HCT116 (cell line): ENCODE data around the gene DGAT2L6. TPM values are rescaled to one million over a fixed set of nuclear protein-coding genes. Genes with fewer than 3 reads are reported as not detected.
"Not testable (repeated sequence)": the region's sequence is repeated elsewhere in the genome, so short reads cannot be mapped to it uniquely, and the experiment has no call there.

Source experiments
- ATAC-seq: fragments of 200-7000 bp; cut with Tn5 transposase; 2 replicates; pipeline ENCODE4 v1.9.1; 2020; ENCODE audit warnings: mild to moderate bottlenecking, moderate library complexity
- BruUV-seq: library from RNA; stranded (reverse); fragments of 400-500 nt; replicated peaks from 2 replicates; lab custom pipeline; 2021; lab: Mats Ljungman, UMichigan
- CTCF ChIA-PET: fragments of 300-600 bp; sonication (Branson Sonifier 250); formaldehyde crosslinking; loops from one replicate; lab custom pipeline; 2021; ENCODE audit warnings: antibody characterized with exemption; lab: Charles Lee
- POLR2A ChIA-PET: fragments of 300-600, 350-600 bp; sonication (Branson Sonifier 250); formaldehyde crosslinking; loops from one replicate; lab custom pipeline; 2021; ENCODE audit warnings: antibody characterized with exemption; lab: Charles Lee
- RAD21 ChIA-PET, 2 experiments: fragments of 300-600 bp; sonication (Branson Sonifier 250); formaldehyde crosslinking; loops; one replicate each; lab custom pipeline; 2023; ENCODE audit warnings: low total read pairs in 2 of 2; ENCODE audit not compliant: uncharacterized antibody in 2 of 2, unreplicated experiment in 2 of 2, low non-redundant PET in 1 of 2; lab: Charles Lee
- DNase-seq: peaks from one replicate; pipeline ENCODE4 v3.0.0-alpha.2; 2010; ENCODE audit warnings: low read depth, low spot score
- H2AFZ ChIP-seq: fragments of 200-600 bp; shearing (Covaris generic), sonication (generic); 2 replicates; pipeline ENCODE4 v1.6.1; 2017; ENCODE audit warnings: low read depth, mixed run types, mixed read lengths, antibody characterized with exemption, low read length; ENCODE audit not compliant: poor library complexity, severe bottlenecking
- H3K27ac ChIP-seq: 2 replicates; pipeline ENCODE4 v1.5.1; 2012; ENCODE audit warnings: low read depth, low read length
- H3K27me3 ChIP-seq: fragments of 200-600 bp; sonication (generic); 2 replicates; pipeline ENCODE4 v1.6.1; 2016; ENCODE audit warnings: mixed run types, low read length, mixed read lengths; ENCODE audit not compliant: insufficient read depth
- H3K36me3 ChIP-seq, 2 experiments: fragments of 200-500 bp in 1 of 2; fragments of 200-600 bp in 1 of 2; sonication (Bioruptor generic) in 1 of 2; sonication (generic) in 1 of 2; 2 replicates each; pipeline versions ENCODE4 v1.5.1 to v1.6.1; 2014 to 2016; ENCODE audit warnings: low read length in 2 of 2, inconsistent platforms in 1 of 2, mixed read lengths in 1 of 2, mixed run types in 1 of 2; ENCODE audit not compliant: insufficient read depth in 2 of 2, control insufficient read depth in 1 of 2
- H3K4me1 ChIP-seq, 2 experiments: fragments of 200-600 bp in 1 of 2; sonication (generic) in 1 of 2; 2 replicates each; pipeline versions ENCODE4 v1.5.1 to v1.6.1; 2012 to 2017; ENCODE audit warnings: low read length in 2 of 2, inconsistent platforms in 1 of 2, mild to moderate bottlenecking in 1 of 2, mixed read lengths in 1 of 2, mixed run types in 1 of 2, moderate library complexity in 1 of 2; ENCODE audit not compliant: insufficient read depth in 2 of 2, control insufficient read depth in 1 of 2
- H3K4me2 ChIP-seq: fragments of 200-600 bp; sonication (generic); 2 replicates; pipeline ENCODE4 v1.6.1; 2017; ENCODE audit warnings: mixed run types, low read length, mixed read lengths
- H3K4me3 ChIP-seq, 2 experiments: fragments of 200-600 bp in 1 of 2; sonication (generic) in 1 of 2; replicated peaks in 1 of 2; 2 replicates each; pipeline ENCODE4 v1.5.1; 2011 to 2016; ENCODE audit warnings: low read length in 2 of 2, control low read depth in 1 of 2, low read depth in 1 of 2, mild to moderate bottlenecking in 1 of 2, mixed read lengths in 1 of 2, mixed run types in 1 of 2
- H3K79me2 ChIP-seq: fragments of 200-600 bp; sonication (generic); 2 replicates; pipeline ENCODE4 v1.6.1; 2017; ENCODE audit warnings: mild to moderate bottlenecking, mixed run types, low read length, moderate library complexity, mixed read lengths; ENCODE audit not compliant: insufficient read depth
- H3K9ac ChIP-seq: fragments of 200-600 bp; sonication (generic); 2 replicates; pipeline ENCODE4 v1.6.1; 2016; ENCODE audit warnings: low read length, mixed read lengths
- H3K9me2 ChIP-seq: fragments of 200-600 bp; sonication (generic), shearing (Covaris generic); 2 replicates; pipeline ENCODE4 v1.6.1; 2017; ENCODE audit warnings: mixed run types, mild to moderate bottlenecking, moderate library complexity; ENCODE audit not compliant: insufficient read depth
- H3K9me3 ChIP-seq, 2 experiments: fragments of 200-500 bp in 1 of 2; fragments of 200-600 bp in 1 of 2; sonication (Bioruptor generic) in 1 of 2; sonication (generic) in 1 of 2; 2 replicates each; pipeline ENCODE4 v1.6.1; 2014 to 2017; ENCODE audit warnings: low read length in 2 of 2, mixed read lengths in 2 of 2, inconsistent platforms in 1 of 2, low read depth in 1 of 2, mild to moderate bottlenecking in 1 of 2, mixed run types in 1 of 2, moderate library complexity in 1 of 2; ENCODE audit not compliant: control insufficient read depth in 1 of 2, insufficient read depth in 1 of 2
- H4K20me1 ChIP-seq: fragments of 200-600 bp; sonication (generic), shearing (Covaris generic); 2 replicates; pipeline ENCODE4 v1.6.1; 2017; ENCODE audit warnings: mixed run types, mild to moderate bottlenecking, moderate library complexity; ENCODE audit not compliant: insufficient read depth
- ATF3 ChIP-seq: IDR thresholded peaks from 2 replicates; pipeline ENCODE4 v1.6.1; 2012
- CBX3 ChIP-seq: IDR thresholded peaks from 2 replicates; pipeline ENCODE4 v1.6.1; 2012; ENCODE audit warnings: low read depth
- CTCF ChIP-seq, 3 experiments: fragments of 200-600 bp in 1 of 3; sonication (generic) in 1 of 3; IDR thresholded peaks in 2 of 3; conservative IDR thresholded peaks in 1 of 3; 2 replicates each; pipeline ENCODE4 v1.5.1; 2012 to 2017; ENCODE audit warnings: low read depth in 2 of 3, low read length in 2 of 3, antibody characterized with exemption in 1 of 3, borderline replicate concordance in 1 of 3, control low read depth in 1 of 3, mild to moderate bottlenecking in 1 of 3, mixed read lengths in 1 of 3, mixed run types in 1 of 3, moderate library complexity in 1 of 3; ENCODE audit not compliant: insufficient read depth in 1 of 3
- EGR1 ChIP-seq: IDR thresholded peaks from 2 replicates; pipeline ENCODE4 v1.6.1; 2012; ENCODE audit warnings: low read depth
- EZH2 ChIP-seq: fragments of 200-600 bp; sonication (generic); IDR thresholded peaks from 2 replicates; pipeline ENCODE4 v1.6.1; 2017; ENCODE audit warnings: antibody characterized with exemption, mixed run types
- EZH2phosphoT487 ChIP-seq: fragments of 200-600 bp; IDR thresholded peaks from 2 replicates; pipeline ENCODE4 v1.6.1; 2018; ENCODE audit warnings: antibody characterized with exemption, borderline replicate concordance
- FOSL1 ChIP-seq: IDR thresholded peaks from 2 replicates; pipeline ENCODE4 v1.6.1; 2012; ENCODE audit warnings: low read depth
- JUND ChIP-seq: IDR thresholded peaks from 2 replicates; pipeline ENCODE4 v1.6.1; 2012
- MAX ChIP-seq: IDR thresholded peaks from 2 replicates; pipeline ENCODE4 v1.6.1; 2012
- POLR2A ChIP-seq: IDR thresholded peaks from 2 replicates; pipeline ENCODE4 v1.7.0; 2011; ENCODE audit warnings: borderline replicate concordance; ENCODE audit not compliant: insufficient read depth, insufficient read length; ENCODE audit errors: extremely low read depth
- SP1 ChIP-seq: IDR thresholded peaks from 2 replicates; pipeline ENCODE4 v1.6.1; 2012; ENCODE audit warnings: low read depth
- SRF ChIP-seq: IDR thresholded peaks from 2 replicates; pipeline ENCODE4 v1.6.1; 2012; ENCODE audit warnings: low read depth
- TCF7L2 ChIP-seq: IDR thresholded peaks from 2 replicates; pipeline ENCODE4 v1.7.0; 2011; ENCODE audit warnings: borderline replicate concordance, inconsistent platforms; ENCODE audit not compliant: insufficient read depth, insufficient read length; ENCODE audit errors: extremely low read depth
- YY1 ChIP-seq: IDR thresholded peaks from 2 replicates; pipeline ENCODE4 v1.6.1; 2011; ENCODE audit warnings: low read length, low read depth, moderate library complexity, mild to moderate bottlenecking; ENCODE audit not compliant: insufficient replicate concordance; ENCODE audit errors: extremely low read depth
- ZNF274 ChIP-seq: fragments of 200-500 bp; sonication (Bioruptor generic); IDR thresholded peaks from 2 replicates; pipeline ENCODE4 v1.6.1; 2014; ENCODE audit warnings: mild to moderate bottlenecking, low read depth, low read length, inconsistent platforms
- intact Hi-C: fragments of 100-400 bp; cut with micrococcal nuclease; formaldehyde crosslinking; loops from 2 replicates; pipeline ENCODE4 v1.10.0; 2022
- total RNA-seq: library from RNA; stranded (reverse); gene quantifications from one replicate; pipeline ENCODE4 v1.2.1, GENCODE V29; 2021; ENCODE audit not compliant: unreplicated experiment

The DGAT2L6 gene
- total RNA-seq, 1 experiment from 2014 or later = not detected

GRCh38 chrX:70208479-70208878, 31.2 kb downstream of the DGAT2L6 start:
- CTCF ChIA-PET = no interaction called here

GRCh38 chrX:70209570-70209969, 32.3 kb downstream of the DGAT2L6 start:
- CTCF ChIA-PET, H3K27ac ChIP-seq, H3K9ac ChIP-seq, H3K36me3 ChIP-seq, H3K9me2 ChIP-seq, H3K9me3 ChIP-seq, POLR2A ChIA-PET, ATAC-seq, H3K4me2 ChIP-seq, H3K4me3 ChIP-seq, H4K20me1 ChIP-seq, RAD21 ChIA-PET, H3K27me3 ChIP-seq, intact Hi-C loops, H3K4me1 ChIP-seq, H3K79me2 ChIP-seq, BruUV-seq, H2AFZ ChIP-seq, DNase-seq: not testable (repeated sequence)

More at GRCh38 chrX:70208479-70208878, 31.2 kb downstream of the DGAT2L6 start:
- TF ChIP-seq SRF = no peak
- TF ChIP-seq TCF7L2 = no peak
- no peak for TF ChIP-seq EZH2phosphoT487
- TF ChIP-seq POLR2A = no peak
- TF ChIP-seq YY1 = no peak
- TF ChIP-seq ATF3 = no peak
- no peak for TF ChIP-seq ZNF274
- TF ChIP-seq JUND = no peak
- TF ChIP-seq FOSL1 = no peak
- no peak for TF ChIP-seq EZH2
- no peak for TF ChIP-seq CTCF (IDR thresholded peaks at IDR 0.05 in 2 of 3, conservative IDR thresholded peaks at IDR 0.05 in 1 of 3; ENCODE audit: borderline replicate concordance in 1 of 3, insufficient read depth in 1 of 3, low read depth in 2 of 3, low read length in 2 of 3)
- no peak for TF ChIP-seq MAX
- no peak for TF ChIP-seq EGR1
- TF ChIP-seq CBX3 = no peak
- no peak for TF ChIP-seq SP1
- Histone ChIP-seq H3K27ac (no peak overlapping the region), H3K27me3 (no peaks in the 10 kb centered on the region), H3K9ac (no peak overlapping the region), H3K36me3 (no peaks in the 10 kb centered on the region), H3K4me1 (no peaks in the 10 kb centered on the region), H3K4me2 (no peak overlapping the region), H3K4me3 (no peak overlapping the region), H3K9me3 (no peaks in the 10 kb centered on the region), H3K79me2 (no peaks in the 10 kb centered on the region), H4K20me1 (no peaks in the 10 kb centered on the region), H3K9me2 (no peaks in the 10 kb centered on the region), H2AFZ (no peak overlapping the region)
- ChIA-PET RAD21 (no interaction called here), POLR2A (no interaction called here)
- DNase-seq (no peak), ATAC-seq (no peak)
- no TSS peak for BruUV-seq
- intact Hi-C loops = no loop called here
